T-helper 1 cell (primary cell): Measurements from ENCODE around the gene LZIC.
A peak's percentile ranks its signal among the peaks of the same experiment; 100 is the strongest.
"Not testable (repeated sequence)": the region's sequence is repeated elsewhere in the genome, so short reads cannot be mapped to it uniquely, and the experiment has no call there.

Source experiments
- DNase-seq, 5 donors: peaks; one replicate each; pipeline ENCODE4 v3.0.0-alpha.2; 2012 to 2020
- total RNA-seq, 4 donors: gene quantifications; one replicate each; lab custom pipeline; 2026; lab: John Stamatoyannopoulos, UW

The LZIC gene
- total RNA-seq: 23.7 to 41.6 (median 33.3) reads per million in 4 donors

DNA sequence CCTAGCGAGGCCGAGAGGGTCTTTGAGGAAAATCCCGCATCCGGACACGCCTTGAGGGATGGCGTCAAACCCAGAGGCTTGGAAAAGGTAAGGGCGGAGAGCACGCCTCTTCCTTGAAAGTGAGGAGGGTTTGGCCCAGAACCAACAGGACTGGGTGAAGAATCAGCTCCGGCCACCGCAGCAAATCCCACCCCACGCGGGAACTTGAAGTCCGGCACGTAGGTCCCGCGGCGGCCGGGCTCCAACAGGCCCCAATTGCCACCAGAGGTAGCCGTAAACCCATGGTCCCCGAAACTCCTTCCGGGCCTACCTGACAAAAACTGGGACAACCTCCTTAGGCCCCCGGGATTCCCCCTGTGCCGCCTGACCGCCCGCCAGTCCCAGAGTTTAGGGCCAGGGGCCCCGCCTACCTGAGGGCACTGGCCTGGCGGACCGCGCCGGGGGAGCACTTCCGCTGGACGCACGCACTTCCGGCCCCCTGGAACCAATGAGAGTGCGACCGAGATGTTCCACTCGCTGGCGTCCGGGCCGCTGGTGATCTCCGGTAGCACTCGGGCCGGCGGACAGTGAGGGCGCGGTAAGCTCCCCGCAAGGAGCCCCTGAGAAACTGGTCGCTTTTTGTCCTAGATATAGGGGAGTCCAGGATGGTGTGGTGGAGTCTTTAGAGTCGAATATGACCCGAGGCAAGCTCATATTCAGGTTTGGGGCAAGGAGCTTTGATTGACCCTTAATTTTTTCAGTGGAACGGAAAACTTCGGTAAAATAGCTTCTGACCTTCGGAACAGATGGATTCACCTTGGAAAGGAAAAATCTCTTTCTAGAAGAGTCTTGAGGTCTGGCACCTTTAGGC, at the start of gene LZIC, which contains the start of gene NMNAT1:
Gene LZIC, minus strand, starts transcription at position 453 of the 850 bp plus-strand sequence. CDS start 6,772 bp downstream, outside the sequence.
Gene NMNAT1, plus strand, starts transcription at position 537 of the 850 bp plus-strand sequence. CDS start 28,599 bp downstream, outside the sequence.
- peak; percentile 75 to 92 (median 79) for DNase-seq

DNA sequence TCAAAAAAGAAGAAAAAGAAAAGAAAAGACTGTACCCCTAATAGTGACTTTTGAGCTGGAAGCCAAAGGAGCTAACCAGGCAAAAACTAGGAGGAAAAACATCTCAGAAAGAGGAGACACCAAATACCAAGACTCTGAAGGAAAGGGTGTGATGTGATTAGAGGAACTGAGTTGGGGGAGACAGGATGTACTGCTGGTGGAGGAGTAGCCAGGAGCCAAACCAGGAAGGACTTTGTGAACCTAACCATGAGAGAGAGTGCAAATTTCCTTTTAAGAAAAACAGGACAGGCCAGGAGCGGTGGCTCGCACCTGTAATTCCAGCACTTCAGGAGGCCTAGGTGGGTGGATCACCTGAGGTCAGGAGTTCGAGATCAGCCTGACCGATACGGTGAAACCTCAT, 49.7 kb upstream of the LZIC start:
- no peak for DNase-seq

DNA sequence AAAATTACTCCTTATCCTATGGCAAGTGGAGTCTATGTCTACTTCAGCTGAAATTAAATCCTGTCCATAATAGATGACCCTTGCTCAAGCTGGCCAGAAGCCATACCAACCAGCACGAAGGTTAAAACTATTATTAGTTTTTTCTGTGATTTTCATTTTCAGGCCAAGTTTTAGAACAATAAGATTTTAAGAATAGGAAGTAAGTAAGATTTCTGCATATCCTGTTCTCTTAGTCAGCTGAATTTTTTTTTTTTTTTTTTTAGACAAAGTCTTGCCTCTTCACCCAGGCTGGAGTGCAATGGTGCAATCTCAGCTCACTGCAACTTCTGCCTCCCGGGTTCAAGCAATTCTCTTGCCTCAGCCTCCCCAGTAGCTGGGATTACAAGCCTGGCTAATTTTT, 47.8 kb upstream of the LZIC start:
- DNase-seq: no peak

DNA sequence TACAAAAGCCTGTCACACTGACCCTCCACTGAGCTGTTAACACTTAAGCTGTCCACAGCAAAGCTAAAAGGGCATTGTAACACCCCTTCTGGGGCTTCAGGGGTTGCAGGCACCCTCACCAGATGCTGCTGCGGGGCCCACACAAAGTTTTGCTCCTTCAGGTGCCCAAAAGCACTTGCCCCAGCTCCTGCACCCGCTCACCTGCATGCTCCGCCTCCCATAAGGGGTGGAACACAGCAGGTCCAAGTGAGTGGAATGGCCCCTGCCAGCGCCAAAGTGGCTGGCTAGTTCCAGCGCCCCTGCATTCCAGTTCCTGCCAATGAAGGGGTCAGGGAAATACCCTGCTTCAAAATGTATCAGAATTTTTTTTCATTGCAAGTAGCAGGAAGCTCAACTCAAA, 46.6 kb upstream of the LZIC start:
- DNase-seq: no peak

DNA sequence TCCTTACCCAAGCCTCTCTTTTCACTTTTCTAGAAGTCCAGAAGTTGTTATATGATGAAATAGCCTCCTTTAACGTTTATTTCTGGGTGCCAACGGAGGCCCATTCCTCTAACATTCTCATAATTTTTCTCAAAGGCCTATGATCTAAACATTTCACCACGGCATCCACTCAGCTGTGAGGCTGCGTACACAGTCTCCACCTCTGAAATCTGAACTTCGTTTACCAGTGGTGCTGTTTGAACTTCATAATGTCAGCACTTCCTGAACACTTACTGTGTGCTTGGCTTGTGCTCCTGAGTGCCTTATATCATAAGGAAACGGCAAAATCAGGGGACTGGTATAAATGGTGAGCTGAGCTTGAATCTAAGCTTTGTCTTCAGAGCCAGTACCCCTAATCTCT, 41.8 kb upstream of the LZIC start:
- no peak for DNase-seq

DNA sequence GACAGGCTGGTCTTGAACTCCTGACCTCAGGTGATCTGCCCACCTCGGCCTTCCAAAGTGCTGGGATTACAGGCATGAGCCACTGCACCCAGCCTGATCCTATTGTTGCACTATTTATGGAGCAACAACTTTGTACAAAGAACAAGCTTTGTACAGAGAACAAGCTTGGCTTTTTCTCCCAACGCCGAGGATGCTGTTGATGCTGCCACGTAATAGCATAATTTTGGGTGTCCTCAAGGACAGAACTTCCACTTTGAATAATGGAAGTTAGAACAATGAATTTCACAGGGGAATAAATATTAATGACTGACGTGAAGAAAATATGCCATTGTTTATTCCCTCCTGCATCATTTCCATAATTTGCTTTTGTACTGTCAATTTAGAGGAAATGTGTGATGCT, 41.1 kb upstream of the LZIC start:
- no peak for DNase-seq

DNA sequence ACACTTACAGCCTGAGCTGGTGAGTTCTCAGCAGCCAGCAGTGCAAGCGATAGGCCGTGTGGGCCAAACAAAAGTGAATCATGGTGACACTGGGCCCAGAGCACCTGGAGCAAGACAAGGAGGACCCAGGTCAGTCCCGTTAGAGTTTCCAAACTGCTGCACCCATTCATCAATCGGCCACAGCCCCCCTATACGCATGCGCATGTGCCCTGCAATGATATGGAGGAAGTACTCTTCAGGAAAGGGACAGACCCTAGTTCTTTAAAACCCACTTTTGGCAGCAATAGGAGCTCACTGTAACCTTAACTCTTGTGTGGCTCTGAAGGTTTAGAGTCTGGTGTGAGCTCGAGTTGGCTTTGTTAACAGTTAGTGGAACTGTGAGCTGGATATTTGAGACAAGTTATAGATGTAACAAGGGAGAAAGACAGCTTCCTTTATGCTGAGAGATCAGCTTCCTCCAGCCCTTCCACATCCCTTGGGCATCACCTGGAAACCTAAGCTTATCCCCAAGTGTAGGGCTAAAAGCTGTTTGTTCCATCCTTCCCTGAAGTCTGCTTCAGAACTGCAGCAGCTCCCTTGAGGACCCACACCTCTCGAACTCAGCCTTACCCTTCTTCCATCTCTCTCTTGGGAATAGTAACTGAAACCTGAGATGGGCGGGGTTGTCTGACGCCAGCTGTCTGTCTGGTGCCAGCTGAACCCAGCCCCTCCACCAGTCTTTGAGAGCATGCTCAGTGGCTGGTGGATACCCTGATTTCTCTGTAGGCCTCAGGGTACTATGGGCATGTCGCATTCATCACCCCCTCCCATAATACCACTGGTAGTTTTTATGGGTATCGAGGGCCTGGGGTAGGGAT, 17.7 kb upstream of the LZIC start:
- no peak for DNase-seq

DNA sequence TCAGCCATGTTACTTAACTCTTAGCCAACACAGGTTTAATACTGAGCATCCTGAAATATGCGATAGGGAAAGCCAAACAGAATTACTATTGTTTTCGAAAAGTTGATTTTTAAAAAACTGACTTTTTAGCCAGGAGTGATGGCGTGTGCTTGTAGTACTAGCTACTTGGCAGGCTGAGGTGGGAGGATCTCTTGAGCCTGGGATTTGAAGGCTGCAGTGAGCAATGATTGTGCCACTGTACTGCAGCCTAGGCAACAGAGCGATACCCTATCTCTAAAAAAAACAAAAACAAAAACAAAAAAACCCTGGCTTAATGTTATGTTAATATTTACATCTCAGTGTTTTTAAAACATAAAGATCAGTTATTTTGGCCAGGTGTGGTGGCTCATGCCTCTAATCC, 16.8 kb upstream of the LZIC start:
- no peak for DNase-seq

DNA sequence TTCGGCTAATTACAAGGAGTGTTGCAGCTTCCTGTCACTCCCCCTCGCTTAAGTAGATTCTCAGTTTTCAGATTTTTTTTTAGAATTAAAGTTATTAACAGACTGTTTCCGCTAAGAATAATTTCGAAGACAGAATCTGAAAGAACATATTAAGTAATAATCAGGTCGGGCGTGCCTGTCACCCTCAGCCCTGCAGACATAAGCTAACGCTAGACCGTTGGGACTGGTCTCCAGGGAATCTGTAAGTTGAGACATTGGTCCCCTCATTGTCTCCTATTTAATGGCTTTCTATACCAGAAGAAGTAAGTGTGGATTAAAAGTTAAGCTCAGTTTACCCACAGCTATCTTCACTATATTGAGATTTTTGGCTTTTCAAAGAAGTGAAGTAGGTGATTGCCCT, 14.5 kb upstream of the LZIC start:
- no peak for DNase-seq

DNA sequence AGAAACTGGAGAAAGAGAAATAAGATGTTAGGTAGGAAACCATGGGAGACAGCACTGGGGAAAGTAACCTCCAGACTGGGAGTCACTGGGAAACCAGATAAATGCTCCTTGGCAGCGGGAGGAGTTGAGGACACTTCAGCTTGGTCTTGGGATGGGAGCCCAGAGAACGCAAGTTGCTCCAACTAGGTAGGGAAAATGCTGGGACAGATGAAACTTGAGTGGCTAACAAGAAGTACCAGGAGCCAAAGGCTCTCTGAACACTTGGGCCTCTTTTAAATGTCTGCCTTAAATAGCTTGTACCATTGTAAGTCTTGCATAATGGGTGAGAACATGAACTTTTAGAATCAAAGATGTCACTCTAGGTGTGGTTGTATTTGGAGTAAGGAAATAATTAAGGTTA, 3.1 kb upstream of the LZIC start:
- DNase-seq: no peak

DNA sequence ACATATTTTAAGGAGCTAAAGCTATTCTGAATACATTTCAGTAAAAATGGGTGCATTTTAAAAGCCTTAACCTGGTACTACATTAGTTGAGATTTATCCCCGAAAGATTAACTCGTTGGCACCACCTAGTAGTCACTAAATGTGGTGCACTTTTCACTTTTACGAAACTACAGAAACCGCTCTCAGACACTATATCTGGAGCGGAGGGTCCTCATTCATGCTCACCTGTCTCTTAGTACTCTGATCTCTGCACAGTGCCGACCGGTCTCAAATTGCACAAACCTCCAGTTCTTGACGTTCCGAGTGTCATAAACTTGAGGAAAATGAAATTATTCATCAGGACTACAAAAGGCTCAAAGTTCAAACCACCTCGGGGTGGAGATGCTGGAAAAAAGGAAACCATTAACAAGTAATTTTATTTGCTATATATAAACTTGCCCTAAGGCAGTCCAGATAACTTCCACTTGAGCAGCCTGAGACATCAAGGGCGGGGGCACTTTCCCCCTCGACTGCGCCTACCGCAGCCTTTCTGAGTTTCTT, 722 bp downstream of the LZIC start:
- DNase-seq: peak in 1 of 5 donors; percentile 46

DNA sequence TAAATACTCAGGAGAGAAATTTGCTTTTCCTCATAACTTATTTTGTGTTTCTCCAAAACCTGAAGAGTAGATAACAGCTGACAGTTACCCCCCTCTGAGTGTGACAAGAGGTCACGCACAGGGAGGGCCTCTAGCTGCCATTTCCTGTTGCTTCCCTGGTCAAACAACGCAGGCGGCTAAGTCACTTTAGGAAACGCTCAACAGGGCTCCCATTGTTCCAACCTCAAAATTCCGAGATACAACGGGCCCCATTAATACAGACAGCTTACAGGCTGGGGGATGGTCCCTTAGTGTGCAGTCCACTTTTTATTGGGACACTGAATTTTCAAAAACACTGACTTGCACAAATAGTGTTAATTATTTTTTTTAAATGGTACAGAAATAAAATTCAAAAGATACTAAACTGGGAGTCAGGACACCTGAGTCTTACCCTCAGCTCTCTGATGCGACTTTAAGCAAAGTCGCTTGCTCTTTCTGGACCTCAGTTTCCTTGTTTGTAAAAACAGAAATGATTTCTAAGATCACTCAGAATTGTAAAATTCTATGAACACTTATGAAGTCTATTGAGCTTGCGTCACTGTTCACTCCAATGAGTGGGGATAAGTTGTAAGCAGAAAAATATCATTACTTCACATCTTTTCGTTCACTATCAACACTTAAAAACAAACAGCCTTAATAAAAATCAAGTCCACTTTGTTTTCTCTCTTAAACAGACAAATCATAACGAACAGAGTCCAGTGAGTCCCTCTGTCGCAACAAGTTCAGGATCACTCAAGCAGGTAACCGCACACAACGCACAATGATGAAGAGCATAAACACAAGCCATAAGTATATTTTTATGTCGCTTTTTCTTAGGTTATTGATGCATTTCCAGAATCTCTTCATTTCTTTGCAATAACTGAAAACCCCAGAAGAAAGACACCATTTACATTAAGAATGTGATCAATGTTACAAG, 13.5 kb downstream of the LZIC start:
- no peak for DNase-seq

DNA sequence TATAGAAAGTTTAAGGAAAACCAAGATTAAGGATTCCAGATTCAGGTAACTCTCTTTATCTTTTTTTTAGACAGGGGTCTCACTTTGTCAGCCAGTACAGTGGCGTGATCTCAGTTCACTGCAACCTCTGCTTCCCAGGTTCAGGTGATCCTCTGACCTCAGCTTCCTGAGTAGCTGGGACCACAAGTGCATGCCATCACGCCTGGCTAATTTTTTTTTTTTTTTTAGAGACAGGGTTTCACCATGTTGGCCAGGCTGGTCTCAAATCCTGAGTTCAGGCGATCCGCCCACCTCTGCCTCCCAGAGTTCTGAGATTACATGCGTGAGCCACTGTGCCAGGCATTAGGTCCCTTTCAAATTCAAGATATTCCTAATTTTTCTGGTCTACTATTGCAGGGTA, 15.9 kb downstream of the LZIC start:
- DNase-seq: no peak

DNA sequence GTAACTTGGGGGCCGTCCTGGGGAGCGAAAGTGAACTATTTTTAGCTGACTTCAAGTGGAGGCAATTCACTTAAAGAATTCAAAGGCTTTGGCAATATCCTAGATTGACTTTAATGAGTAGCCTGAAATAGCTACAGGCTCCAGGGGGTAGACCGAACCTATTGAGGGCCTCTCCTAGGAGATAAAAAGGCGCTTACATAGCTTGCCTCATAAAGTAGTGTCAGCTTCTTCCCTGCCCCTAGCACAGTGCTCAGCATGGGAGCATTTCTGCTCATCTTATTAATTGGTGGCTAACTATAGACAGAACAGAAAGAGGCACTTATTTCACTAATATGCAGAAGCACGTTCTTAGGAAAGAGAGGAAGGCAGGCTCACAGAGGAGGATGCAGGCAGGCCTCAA, 20.8 kb downstream of the LZIC start:
- DNase-seq: no peak

DNA sequence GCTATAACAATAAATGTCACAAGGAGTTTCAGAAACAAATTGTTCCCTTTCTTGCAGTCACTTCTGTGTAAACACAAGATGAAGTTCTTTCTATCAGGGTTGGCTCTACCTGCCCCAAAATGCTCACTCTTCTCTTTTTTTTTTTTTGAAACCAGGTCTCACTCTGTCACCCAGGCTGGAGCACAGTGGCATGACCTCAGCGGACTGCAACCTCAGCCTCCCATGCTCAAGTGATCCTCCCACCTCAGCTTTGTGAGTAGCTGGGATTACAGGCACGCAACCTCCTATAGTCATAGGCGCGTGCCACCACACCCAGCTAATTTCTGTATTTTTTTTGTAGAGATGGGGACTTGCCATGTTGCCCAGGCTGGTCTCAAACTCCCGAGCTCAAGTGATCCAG, 22.6 kb downstream of the LZIC start:
- no peak for DNase-seq

DNA sequence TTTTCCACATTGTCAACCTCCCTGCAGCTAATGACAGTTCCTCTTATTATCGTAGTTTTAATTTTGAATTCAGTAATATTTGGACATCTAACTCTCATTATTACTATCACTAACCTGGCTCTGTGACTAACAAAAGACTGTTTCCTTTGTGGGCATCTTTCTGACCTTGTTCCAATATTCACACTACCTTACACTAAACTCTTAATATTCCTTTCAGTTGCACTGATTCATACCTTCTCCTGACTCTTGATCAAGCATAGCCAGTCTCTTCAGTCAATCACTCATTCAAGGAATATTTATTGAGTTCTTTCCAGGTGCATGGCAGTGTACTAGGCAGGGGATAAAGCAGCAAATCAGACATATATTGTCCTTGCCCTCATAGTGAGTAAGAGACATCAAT, 25.3 kb downstream of the LZIC start:
- DNase-seq: no peak

DNA sequence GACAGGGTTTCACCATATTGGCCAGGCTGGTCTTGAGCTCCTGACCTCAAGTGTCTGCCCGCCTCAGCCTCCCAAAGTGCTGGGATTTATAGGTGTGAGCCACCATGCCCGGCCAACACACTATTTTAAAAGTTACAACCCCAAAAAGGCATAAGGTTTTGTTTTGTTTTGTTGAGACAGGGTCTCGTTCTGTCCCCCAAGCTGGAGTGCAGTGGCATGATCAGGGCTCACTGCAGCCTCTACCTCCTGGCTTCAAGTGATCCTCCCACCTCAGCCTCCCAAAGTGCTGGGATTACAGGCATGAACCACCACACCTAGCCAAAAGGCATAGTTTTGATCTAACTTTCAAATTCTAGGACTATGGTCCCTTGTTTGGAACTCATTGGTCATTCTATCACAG, 25.7 kb downstream of the LZIC start:
- not testable (repeated sequence) for DNase-seq

DNA sequence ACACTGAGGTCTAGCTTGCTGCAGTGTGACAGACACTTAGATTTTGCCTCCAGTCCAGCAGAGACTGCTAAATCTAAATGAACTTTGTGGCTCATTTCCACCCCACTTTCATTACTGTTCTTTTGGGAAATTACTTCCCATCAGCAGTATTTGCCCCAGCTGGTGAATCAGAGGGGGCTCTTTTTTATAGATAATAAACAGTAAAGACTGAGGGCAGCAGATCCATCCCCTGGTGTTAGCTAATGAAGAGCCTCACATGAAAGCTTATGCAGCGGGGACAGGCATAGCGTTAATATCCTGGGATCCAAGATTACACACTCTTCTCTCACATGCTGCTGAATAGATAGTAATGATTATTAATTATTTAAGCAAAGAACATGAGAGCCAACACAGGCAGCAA, 26.7 kb downstream of the LZIC start:
- DNase-seq: no peak

DNA sequence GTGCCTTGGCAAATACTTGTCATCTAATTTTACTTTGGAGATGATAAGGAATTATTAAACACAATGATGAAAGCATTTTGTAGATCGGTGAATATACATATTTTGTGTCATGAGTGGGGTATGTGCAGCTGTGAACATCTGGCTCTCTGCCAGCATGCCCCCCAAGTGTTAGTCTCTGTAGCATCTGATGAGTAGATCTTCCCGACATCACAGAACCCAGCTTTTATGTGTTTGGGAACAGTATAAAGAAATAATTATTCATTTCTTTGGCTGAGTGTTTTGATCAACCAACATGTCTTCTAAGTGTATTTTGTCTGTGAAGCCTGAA, 28.6 kb downstream of the LZIC start:
- no peak for DNase-seq

DNA sequence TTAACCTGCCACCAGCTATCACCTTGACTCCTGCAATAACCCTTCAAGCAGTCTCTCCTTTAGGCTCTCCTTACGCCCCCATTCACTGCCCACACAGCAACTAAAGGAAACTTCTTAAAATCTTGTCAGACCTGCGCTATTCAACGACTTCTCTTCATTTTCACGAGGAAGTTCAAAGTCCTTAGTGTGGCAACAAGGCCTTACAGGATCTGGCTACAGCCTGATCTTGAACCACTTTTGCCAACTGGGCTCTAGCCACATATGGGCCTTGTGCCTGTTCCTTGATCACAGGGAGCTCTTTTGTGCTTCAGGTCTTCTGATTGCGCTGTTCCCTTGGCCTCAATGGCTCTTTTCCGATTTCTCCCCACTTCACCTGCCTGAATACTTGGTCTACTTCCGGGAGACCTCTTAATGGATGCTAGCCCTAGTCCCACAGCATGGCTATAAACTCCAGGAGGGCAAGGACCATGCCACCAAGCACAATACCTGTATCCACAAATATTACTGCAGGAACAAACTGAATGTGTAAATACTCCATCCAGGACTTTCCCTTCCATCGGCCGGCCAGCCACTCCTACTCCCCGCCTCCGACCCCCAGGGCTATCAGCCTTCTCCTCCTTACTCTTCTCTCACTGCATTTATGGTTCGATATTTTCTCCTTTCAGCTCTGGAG, 30.8 kb downstream of the LZIC start:
- no peak for DNase-seq

DNA sequence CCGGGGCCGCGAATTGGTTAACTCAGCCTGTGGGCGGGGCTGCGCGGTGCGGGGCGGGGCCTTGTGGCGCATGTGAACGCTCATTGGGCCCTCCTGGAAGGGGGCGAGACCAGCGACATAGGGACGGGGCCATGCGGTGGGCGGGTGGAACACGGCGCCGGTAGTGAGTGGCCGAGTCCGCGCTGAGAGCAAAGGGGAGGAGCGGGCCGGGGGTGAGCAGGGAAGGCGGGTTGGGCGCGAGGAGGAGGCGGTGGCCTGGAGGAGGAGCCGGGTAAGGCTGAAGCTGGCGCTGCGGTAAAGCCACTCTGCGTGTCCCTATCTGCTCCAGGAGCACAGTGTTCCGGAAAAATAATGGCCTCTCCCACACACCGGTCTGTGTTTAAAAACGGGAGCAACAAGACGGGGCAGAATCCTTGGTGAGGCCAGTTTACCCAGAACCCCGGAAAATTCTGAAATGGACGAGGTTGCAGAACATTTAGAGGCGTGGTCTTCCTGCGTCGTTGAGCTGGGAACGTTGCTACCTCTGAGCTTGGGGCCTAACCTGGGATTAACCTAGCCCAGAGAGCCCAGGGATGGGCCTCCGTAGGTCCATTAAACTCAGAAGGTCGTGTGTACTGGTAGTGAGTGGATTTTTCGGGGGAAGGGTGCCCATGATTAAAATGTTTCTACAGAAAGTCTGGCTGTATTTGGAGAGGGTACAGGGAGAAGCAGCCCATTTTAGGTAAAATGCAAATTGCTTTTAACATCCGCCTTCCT, 32.6 kb downstream of the LZIC start:
- peak; percentile 100 for DNase-seq
